ENCODE measurements around the gene YEATS4. TPM values are rescaled to one million over a fixed set of nuclear protein-coding genes. Genes with fewer than 3 reads are reported as not detected.

YEATS4 gene
- total RNA-seq, 1 donor from 2014 or later = 31.4 TPM

GRCh38 chr12:69341328-69341727 lies 18.2 kb upstream of the YEATS4 start:
- intact Hi-C loops (cut with micrococcal nuclease) = no loop called here

- intact Hi-C loops (cut with micrococcal nuclease) = no loop called here
Observed at GRCh38 chr12:69342421-69342820, 17.1 kb upstream of the YEATS4 start.

- intact Hi-C loops (cut with micrococcal nuclease) = no loop called here
Observed at GRCh38 chr12:69343357-69343756, 16.2 kb upstream of the YEATS4 start.

GRCh38 chr12:69343885-69344612 lies 15.5 kb upstream of the YEATS4 start:
- intact Hi-C loops (cut with micrococcal nuclease) = no loop called here

GRCh38 chr12:69345077-69345476 lies 14.5 kb upstream of the YEATS4 start:
- intact Hi-C loops (cut with micrococcal nuclease) = no loop called here

GRCh38 chr12:69345742-69346141 lies 13.8 kb upstream of the YEATS4 start:
- intact Hi-C loops (cut with micrococcal nuclease) = no loop called here

- intact Hi-C loops (cut with micrococcal nuclease) = no loop called here
Observed at GRCh38 chr12:69348162-69348938, 11.2 kb upstream of the YEATS4 start, which contains the start of gene LYZ. TSS of gene LYZ (plus strand) at chr12:69348381. CDS start at chr12:69348409, 28 bp downstream.

- intact Hi-C loops (cut with micrococcal nuclease) = loop anchor here (5.0 to 10.0 kb wide), 2 partner anchors 37 to 735 kb away; partner anchors contain the start of gene RAP1B
Observed at GRCh38 chr12:69350002-69350626, 9.4 kb upstream of the YEATS4 start.

GRCh38 chr12:69350777-69351176 lies 8.8 kb upstream of the YEATS4 start:
- intact Hi-C loops (cut with micrococcal nuclease) = loop anchor here (5.0 to 10.0 kb wide), 2 partner anchors 37 to 736 kb away; partner anchors contain the start of gene RAP1B

- intact Hi-C loops (cut with micrococcal nuclease) = loop anchor here (5.0 to 10.0 kb wide), 2 partner anchors 36 to 737 kb away; partner anchors contain the start of gene RAP1B
Observed at GRCh38 chr12:69351462-69352236, 7.9 kb upstream of the YEATS4 start.

GRCh38 chr12:69352904-69353303 lies 6.6 kb upstream of the YEATS4 start:
- intact Hi-C loops (cut with micrococcal nuclease) = loop anchor here (5.0 to 10.0 kb wide), 2 partner anchors 34 to 738 kb away; partner anchors contain the start of gene RAP1B

GRCh38 chr12:69354172-69354555 lies 5.4 kb upstream of the YEATS4 start:
- intact Hi-C loops (cut with micrococcal nuclease) = loop anchor here (5.0 to 10.0 kb wide), 2 partner anchors 33 to 739 kb away; partner anchors contain the start of gene RAP1B

GRCh38 chr12:69354556-69355187 lies 4.9 kb upstream of the YEATS4 start:
- intact Hi-C loops (cut with micrococcal nuclease) = loop anchor here (5.0 to 10.0 kb wide), 3 partner anchors 33 to 888 kb away; partner anchors contain the start of genes CNOT2 and RAP1B

GRCh38 chr12:69355363-69356028 lies 4.0 kb upstream of the YEATS4 start:
- intact Hi-C loops (cut with micrococcal nuclease) = loop anchor here (5.0 to 10.0 kb wide), 2 partner anchors 741 to 887 kb away; partner anchors contain the start of genes CNOT2 and RAP1B

- intact Hi-C loops (cut with micrococcal nuclease) = loop anchor here (2.0 to 5.0 kb wide), 2 partner anchors 428 to 1007 kb away; partner anchors contain the start of genes CPM and KCNMB4
Observed at GRCh38 chr12:69360348-69360672, 767 bp downstream of the YEATS4 start.

- intact Hi-C loops (cut with micrococcal nuclease) = no loop called here
Observed at GRCh38 chr12:69366796-69367195, 7.3 kb downstream of the YEATS4 start.

GRCh38 chr12:69368171-69368570 lies 8.6 kb downstream of the YEATS4 start:
- intact Hi-C loops (cut with micrococcal nuclease) = no loop called here

- intact Hi-C loops (cut with micrococcal nuclease) = no loop called here
Observed at GRCh38 chr12:69383074-69383473, 23.5 kb downstream of the YEATS4 start.

GRCh38 chr12:69385038-69385437 lies 25.5 kb downstream of the YEATS4 start:
- intact Hi-C loops (cut with micrococcal nuclease) = loop anchor here (5.0 kb wide), 2 partner anchors 33 to 87 kb away; partner anchors contain the start of gene FRS2

Data from T-helper 1 cell treated with Interleukin-12 subunit alpha and Interleukin-12 subunit beta and Interleukin-4 antibody, amounts not matched to agents 30 ng/mL and 1 ng/mL, for 36 hours (primary cell).